ENCODE measurements around the gene TMEM14B.
"Not testable (repeated sequence)": the region's sequence is repeated elsewhere in the genome, so short reads cannot be mapped to it uniquely, and the experiment has no call there.

The TMEM14B gene

DNA sequence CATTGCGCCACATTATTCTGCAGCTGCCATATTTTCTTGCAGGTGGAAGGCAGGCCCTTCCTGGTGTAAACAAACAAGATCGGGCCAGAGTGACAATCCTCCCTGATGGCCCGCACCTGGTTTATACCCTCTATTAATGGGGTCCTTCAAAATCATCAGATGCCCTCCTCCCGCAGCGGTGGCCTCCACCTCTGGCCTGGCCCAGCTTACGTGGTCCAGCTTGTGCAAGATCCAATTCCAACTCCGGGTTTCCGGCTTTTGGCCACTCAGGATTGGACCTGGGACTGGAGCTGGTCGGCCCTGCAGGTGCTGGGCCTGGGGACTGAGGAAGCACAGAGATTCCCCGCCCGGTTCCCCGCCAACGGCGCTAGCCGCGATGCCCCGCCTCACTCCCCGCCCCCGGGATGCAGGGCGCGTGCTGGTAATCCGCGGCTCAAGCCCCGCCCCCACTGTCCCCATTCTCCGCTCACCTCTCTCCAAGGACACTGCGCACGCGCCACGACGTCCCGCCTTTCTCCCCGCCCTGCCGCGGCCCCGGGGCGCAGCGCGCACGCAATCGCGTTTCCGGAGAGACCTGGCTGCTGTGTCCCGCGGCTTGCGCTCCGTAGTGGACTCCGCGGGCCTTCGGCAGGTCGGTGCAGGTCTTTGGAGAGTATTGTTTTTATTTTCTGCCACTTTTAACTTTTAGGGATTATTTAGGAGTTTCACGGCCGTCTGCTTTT is at the start of gene TMEM14B:
Gene TMEM14B (plus strand): TSS at position 555 of the 722 bp plus-strand sequence. CDS start 1,441 bp downstream, outside the sequence.
- peak; percentile 100 for DNase-seq

GRCh38 chr6:10713962-10714361 is 33.6 kb upstream of the TMEM14B start:
- no peak for DNase-seq

DNA sequence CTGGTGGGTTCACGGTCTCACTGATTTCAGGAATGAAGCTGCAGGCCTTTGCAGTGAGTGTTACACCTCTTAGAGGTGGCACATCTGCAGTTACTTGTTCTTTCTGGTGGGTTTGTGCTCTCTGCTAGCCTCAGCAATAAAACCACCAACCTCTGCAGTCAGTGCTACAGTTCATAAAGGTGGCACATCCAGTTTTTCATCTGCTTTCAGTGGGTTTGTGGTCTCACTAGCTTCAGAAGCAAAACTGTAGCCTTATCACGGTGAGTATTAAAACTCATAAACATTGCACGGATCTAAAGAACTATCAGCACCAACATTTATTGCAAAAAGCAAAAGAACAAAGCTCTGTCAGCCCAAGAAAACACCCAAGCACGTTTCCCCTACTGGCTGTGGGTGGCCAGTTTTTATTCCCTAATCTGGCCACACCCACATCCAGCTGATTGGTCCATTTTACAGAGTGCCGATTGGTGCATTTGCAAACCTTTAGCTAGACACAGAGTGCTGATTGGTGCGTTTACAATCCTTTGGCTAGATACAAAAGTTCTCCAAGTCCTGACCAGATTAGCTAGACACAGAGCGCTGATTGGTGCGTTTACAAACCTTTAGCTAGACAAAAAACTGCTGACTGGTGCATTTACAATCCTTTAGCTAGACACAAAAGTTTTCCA is 28.2 kb upstream of the TMEM14B start:
- peak; percentile 74 for DNase-seq

GRCh38 chr6:10719964-10720264 is 27.7 kb upstream of the TMEM14B start:
- DNase-seq, result no peak

- DNase-seq, result peak; percentile 85
Measured at GRCh38 chr6:10720265-10720959, 27.2 kb upstream of the TMEM14B start.

DNA sequence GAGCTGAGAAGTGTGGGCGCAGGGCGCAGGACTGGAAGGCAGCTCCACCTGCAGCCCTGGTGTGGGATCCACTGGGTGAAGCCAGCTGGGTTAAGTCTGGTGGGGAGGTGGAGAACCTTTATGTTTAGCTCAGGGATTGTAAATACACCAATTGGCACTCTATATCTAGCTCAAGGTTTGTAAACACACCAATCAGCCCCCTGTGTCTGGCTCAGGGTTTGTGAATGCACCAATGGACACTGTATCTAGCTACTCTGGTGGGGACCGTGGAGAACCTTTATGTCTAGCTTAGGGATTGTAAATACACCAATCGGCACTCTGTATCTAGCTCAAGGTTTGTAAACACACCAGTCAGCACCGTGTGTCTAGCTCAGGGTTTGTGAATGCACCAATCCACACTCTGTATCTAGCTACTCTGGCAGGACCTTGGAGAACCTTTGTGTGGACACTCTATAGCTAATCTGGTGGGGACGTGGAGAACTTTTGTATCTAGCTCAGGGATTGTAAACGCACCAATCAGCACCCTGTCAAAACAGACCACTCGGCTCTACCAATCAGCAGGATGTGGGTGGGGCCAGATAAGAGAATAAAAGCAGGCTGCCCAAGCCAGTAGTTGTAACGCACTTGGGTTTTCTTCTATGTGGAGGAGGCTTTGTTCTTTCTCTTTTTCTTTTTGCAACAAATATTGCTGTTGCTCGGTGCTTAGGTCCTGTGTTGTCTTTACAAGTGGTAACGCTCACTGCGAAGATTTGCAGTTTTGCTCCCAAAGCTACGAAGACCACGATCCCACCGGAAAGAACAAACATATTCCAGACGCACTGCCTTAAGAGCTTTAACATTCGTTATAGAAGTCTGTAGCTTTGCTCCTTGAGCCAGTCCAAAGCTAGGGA is 26.4 kb upstream of the TMEM14B start:
- DNase-seq, result not testable (repeated sequence)

DNA sequence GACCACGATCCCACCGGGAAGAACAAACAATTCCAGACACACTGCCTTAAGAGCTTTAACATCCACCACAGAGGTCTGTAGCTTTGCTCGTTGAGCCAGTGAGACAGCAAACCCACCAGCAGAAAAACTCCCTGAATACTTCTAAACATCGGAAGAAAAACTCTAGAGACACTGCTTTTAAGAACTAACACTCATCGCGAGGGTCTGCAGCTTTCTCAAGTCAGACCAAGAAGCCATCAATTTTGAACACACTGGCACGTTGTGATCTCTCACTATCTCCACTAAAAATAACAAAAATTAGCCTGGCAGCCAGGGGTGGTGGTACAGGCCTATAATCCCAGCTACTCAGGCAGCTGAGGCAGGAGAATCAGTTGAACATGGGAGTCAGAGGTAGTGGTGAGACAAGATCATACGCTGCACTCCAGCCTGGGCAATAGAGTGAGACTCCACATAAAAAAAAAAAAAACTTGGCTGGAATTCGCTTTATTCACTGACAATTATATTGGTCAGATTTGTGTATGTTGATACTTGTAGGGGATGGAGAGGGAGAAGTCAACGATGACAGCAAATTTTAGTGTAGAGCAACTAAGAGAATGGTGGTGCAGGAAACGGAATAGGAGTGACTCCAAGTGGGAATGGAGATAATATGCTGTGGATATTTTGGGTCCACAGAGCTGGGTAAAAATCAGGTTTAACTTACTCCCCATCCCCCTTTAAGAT is 25.6 kb upstream of the TMEM14B start:
- DNase-seq, result no peak

GRCh38 chr6:10722570-10722819 is 25.1 kb upstream of the TMEM14B start:
- DNase-seq, result no peak

GRCh38 chr6:10722820-10723566 is 24.6 kb upstream of the TMEM14B start, which contains the start of gene TMEM14C:
Gene TMEM14C, plus strand, starts transcription at chr6:10723070. Its CDS starts 1,544 bp downstream, at chr6:10724614.
- peak; percentile 94 for DNase-seq

DNA sequence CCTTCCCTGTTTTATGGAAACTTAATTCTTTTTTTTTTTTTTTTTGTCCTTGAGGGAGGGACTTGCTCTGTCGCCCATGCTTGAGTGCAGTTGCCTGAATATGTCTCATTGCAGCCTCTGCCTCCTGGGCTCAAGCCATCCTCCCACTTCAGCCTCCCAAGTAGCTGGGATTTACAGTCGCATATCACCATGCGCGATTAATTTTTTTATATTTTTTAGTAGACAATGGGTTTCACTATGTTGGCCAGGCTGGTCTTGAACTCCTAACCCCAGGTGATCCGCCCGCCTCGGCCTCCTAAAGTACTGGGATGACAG is 24.1 kb upstream of the TMEM14B start:
- no peak for DNase-seq

- DNase-seq, result no peak
Measured at GRCh38 chr6:10725044-10725443, 22.6 kb upstream of the TMEM14B start.

- DNase-seq, result no peak
Measured at GRCh38 chr6:10725716-10726115, 21.9 kb upstream of the TMEM14B start.

GRCh38 chr6:10730254-10730653 is 17.4 kb upstream of the TMEM14B start:
- DNase-seq, result no peak

DNA sequence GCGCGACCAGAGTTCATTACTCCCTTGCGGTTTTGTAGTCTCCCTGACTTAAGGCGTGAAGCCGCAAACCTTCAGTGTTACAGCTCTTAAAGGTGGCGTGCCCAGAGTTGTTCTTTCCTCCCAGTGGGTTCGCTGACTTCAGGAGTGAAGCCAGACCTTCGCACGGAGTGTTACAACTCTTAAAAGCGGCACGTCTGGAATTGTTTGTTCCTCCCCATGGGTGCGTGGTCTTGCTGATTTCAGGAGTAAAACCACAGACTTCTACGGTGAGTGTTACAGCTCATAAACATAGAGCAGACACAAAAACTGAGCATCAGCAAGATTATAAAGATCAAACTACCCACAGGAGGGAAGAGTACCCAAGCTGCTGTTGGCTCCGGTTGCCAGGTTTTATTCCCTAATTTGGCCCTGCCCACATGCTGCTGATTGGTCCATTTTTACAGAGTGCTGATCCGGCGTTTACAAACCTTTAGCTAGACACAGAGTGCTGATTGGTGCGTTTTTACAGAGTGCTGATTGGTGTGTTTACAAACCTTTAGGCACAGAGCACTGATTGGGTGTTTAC is 14.4 kb upstream of the TMEM14B start:
- DNase-seq, result no peak

DNA sequence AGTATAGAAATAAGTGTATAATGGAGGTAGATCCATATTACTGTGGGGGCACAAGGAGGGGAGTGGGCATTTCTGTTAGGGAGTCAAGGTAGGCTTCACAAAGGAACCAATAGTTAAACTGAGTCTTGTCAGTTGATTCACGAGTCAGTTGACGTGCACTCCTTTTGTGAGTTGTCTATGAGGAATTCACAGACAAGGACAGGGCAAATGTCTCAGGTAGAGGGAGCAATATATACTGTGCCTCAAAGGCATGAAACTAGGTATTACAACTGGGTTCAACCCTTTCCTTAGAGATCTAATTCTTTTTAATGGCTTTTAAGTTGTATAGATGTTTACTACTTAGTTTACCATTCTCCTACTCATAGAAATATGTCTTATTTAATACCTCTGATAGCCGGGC is 13.7 kb upstream of the TMEM14B start:
- DNase-seq, result no peak

- no peak for DNase-seq
Measured at GRCh38 chr6:10736731-10737130, 10.9 kb upstream of the TMEM14B start.

GRCh38 chr6:10740061-10740460 is 7.5 kb upstream of the TMEM14B start:
- peak; percentile 38 for DNase-seq

GRCh38 chr6:10741643-10742042 is 6.0 kb upstream of the TMEM14B start:
- not testable (repeated sequence) for DNase-seq

DNA sequence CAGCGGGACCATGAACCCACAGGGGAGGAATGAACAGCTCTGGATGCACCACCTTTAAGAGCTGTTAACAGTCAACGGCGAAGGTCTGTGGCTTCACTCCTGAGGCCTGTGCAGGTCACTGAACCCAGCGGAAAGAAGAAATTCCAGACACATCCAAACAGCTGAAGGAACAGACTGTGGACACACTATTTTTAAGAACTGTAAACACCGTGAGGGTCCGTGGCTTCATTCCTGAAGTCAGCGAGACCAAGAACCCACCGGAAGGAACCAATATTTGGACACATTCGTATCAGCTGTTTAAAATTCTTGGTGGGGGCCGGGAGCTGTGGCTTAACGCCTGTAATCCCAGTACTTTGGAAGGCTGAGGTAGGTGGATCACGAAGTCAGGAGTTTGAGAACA is 5.4 kb upstream of the TMEM14B start:
- DNase-seq, result no peak

DNA sequence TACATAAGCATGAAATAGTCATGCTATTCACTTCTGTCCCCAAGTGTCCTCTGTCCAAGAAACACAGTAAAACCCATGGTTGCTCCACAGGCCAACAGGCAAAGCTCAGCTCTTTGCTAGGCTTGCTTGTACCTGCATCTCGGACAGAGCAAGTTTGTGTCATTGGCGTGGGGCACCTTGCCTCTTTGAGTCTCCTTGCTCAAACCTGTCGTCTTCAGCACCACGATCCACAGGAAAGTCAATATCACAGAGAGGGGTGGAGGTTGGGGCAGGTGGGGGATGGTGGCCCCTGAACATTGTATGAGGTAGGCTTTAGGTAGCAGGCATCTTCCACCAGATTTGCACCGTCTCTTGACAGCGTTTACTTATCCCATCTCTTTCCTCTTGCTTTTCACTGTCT is 4.1 kb upstream of the TMEM14B start:
- no peak for DNase-seq

- DNase-seq, result no peak
Measured at GRCh38 chr6:10745116-10745515, 2.5 kb upstream of the TMEM14B start.

DNA sequence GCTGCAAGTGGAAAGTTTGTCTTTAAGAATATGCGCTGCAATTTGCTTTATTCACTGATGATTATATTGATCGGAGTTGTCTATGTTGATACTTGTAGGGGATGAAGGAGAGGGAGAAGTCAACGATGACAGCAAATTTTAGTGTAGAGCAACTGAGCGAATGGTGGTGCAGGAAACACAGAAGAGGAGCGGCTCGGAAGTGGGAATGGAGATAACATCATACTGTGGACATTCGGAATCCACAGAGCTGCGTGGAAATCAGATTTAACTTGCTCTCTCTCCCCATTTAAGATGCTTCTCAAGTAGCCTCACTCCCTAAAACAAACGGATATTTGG is 722 bp upstream of the TMEM14B start:
- DNase-seq, result no peak
